AG08396 (cell line): ENCODE results near the gene ZNF264.
"Not testable (repeated sequence)": the region's sequence is repeated elsewhere in the genome, so short reads cannot be mapped to it uniquely, and the experiment has no call there.

Experiments used
- DNase-seq: peaks from one replicate; pipeline ENCODE4 v3.0.0; 2012; ENCODE audit warnings: low spot score, mixed read lengths

ZNF264 gene

DNA sequence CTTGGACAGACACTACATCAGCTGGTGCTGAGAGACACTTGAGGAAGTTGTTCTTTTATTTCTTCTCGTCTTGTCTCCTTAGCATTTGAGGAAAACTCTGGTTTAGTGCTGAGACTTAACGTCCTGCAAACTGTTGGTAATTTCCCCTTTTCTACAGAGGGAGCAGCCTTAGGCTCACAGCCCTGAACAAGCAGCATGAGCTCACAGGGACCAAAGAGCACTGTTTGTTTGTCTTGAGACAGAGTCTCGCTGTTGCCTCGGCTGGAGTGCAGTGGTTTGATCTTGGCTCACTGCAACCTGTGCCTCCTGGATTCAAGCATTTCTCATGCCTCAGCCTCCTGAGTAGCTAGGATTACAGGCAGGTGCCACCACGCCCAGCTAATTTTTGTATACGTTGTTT, 54.7 kb downstream of the ZNF264 start:
- DNase-seq = no peak

DNA sequence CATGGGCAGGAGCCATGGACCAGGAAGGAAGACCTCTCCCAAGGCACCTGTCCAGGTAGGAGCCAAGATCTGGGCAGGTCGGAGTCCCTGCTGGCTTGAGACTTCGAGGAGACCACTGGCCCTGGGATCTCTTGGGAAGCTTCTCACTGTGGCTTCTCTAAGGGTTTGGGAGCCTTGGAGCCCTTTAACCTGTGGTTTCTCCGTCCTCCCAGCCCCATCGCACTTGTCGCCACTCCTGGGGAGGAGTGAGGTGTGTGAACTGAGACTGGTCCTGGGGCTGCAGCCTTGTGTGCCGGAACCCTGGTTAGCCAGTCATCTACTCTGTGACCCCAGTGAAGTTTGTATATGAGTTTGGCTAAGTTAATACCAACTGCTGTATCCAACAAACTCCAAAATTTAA, 57.3 kb downstream of the ZNF264 start:
- no peak for DNase-seq

DNA sequence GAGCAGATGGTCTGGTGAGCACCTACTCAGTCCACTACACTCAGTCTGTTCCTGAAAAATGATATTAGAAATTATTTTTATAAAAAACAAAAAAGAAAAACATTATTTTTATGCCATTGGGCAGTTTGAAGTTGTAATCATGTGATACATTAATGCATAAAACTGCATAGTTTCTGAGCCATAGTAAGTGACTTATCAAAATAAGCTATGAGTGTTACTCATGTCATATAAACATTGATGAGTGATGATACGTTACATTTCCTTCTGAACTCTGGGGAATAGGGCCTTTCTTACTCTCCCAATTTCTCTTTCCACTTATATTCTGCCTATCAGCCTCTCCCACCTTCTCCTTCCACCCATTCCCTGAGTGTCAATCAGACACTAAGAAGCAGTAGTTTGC, 58.0 kb downstream of the ZNF264 start:
- DNase-seq = no peak

DNA sequence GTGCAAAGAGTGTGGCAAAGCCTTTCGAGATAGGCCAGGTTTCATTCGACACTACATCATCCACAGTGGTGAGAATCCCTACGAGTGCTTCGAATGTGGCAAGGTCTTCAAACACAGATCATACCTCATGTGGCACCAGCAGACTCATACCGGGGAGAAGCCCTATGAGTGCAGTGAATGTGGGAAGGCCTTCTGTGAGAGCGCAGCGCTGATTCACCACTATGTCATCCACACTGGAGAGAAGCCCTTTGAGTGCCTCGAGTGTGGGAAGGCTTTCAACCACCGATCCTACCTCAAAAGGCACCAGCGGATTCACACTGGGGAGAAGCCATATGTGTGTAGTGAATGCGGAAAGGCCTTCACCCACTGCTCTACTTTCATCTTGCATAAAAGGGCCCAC, 62.5 kb downstream of the ZNF264 start:
- not testable (repeated sequence) for DNase-seq

DNA sequence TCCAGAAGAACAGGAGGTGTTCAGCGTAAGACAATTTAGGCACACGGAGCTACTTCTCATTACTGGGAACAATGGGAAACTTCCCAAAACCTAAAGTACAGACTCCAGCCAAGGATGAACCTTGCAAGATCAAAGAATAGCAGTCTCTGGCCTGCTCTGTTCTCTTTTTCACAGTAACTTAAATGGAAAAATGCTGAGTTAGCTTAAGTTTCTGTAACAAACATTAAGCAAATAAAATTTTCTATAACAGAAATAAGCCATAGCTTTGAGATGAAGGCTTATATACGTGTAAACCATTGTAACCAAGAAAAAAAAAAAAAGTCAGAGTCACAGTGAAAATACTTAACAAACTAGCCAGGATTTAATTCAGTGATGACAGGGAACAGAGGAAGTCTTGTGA, 70.7 kb downstream of the ZNF264 start:
- DNase-seq = no peak

DNA sequence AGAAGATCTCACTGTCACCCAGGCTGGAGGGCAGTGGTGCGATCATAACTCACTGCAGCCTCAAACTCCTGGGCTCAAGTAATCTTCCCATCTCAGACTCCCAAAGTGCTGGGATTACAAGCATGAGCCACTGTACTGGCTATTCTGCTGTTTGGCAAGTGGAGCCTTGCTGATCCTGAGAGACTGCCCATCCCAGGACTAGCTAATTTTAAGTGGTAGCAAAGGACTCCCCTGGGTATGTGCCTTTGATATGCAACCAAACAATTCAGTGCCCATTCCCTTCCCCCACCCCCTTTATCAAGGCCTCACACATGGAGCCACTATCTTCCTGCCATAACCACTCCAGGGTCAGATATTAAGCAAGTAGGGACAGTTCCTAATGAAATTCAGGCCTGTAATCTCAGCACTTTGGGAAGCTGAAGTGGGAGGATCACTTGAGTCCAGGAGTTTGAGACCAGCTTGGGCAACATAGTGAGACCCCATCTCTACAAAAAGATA, 72.0 kb downstream of the ZNF264 start:
- no peak for DNase-seq

DNA sequence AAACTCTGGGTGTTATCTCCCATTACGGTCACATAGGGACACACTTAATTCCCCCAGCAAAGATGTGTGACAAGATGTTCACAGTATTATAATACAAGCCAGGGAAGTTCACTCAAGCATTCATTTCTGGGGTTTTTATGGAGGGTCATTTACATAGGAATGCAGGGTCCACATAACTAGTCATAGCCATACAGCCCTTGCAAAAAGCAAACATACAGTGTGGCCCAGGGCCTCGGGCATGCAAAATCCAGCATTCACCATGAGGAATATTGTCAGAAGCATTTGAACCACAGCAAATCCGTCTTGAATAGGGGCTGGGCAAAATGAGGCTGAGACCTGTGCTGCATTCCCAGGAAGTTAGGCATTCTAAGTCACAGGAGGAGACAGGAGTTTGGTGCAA, 76.0 kb downstream of the ZNF264 start:
- DNase-seq = no peak

DNA sequence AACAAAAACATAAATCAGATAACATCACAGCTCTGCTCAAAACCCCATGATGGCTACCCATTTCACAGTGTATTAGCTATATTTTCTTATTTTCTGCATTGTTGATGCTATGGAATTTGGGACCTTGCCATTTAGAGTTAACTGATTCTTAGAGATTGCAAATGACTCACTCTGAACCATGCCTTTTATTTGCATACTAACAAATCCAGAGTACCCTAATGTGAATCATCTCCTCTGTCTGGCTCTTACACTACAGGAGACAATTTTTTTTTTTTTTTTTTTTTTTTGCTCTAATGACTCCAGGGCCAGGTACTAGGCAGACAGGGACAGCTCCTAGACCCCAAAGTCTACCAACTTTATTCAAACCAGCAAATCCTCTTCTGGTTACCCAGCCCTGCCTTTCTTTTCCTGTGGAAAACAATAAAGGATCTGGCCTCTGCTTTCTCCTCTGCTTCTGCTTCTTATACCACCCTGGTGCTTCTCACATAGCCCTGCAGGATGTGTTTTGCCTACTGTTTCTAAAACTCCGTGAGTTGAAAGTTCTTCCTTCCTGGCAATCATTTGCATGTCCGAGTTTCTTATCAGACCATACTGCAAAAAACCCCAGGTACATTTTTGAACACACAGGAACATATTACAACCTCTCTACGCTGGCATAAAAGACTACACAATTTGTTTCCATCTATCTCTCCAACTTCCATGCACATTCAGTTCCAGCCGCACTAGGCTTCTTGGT, 78.4 kb downstream of the ZNF264 start:
- peak; percentile 62 for DNase-seq

DNA sequence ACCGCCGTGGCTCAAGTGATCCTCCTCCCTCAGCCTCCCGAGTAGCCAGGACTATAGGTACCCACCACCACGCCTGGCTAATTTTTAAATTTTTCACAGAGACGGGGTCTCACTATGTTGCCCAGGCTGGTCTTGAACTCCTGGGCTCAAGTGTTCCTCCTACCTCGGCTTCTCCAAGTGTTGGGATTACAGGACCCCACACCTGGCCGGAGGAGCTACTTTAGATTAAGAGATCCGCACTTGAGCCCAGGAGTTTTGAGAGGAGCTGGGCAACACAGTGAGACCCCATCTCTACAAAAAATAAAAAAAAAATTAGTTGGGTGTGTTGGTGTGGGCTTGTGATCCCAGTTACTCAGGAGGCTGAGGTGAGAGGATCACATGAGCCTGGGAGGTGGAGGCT, 80.0 kb downstream of the ZNF264 start:
- no peak for DNase-seq
